ENCODE data around the gene RNF149. TPM values are rescaled to one million over a fixed set of nuclear protein-coding genes. Genes with fewer than 3 reads are reported as not detected.
"Not testable (repeated sequence)": the region's sequence is repeated elsewhere in the genome, so short reads cannot be mapped to it uniquely, and the experiment has no call there.

Gene RNF149
- total RNA-seq, 1 donor from 2014 or later: 89.4 TPM

DNA sequence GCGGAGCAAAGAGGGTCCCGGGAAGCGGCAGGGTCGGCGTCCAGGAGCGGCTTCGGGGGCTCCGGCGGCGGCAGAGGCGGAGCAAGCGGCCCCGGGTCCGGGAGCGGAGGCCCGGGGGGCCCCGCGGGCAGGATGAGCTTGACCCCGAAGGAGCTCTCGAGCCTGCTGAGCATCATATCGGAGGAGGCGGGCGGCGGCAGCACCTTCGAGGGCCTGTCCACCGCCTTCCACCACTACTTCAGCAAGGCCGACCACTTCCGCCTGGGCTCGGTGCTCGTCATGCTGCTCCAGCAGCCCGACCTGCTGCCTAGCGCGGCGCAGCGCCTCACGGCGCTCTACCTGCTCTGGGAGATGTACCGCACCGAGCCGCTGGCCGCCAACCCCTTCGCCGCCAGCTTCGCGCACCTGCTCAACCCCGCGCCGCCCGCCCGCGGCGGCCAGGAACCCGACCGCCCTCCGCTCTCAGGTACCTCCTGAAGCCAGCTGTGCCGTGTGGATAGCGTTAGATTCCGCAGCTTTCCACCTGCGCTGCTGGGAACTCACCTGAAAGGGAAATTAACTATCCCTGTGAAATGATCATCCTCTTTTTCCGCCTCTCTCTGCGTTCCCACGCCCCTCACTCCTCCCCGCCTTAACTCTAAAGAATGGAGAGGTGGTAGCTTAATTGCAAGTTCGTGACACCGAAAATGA lies 55.3 kb downstream of the RNF149 start:
- peaks cover 30% of the 10 kb centered on the region for H3K4me1 ChIP-seq
- DNase-seq (ENCODE audit: extremely low spot score in 2 of 2): peak; percentile 88 to 89
- H3K27me3 ChIP-seq: no peaks in the 10 kb centered on the region
- H3K27ac ChIP-seq: peak overlapping the region; percentile 89
- intact Hi-C loops (cut with DNase I): loop anchor here (10.0 kb wide), 1 partner anchor 52 kb away; the partner anchor contains the start of gene RNF149
- H3K36me3 ChIP-seq: no peaks in the 10 kb centered on the region
- peak overlapping the region; percentile 76 to 87 for H3K4me3 ChIP-seq
- H3K9me3 ChIP-seq: no peaks in the 10 kb centered on the region
- TF ChIP-seq POLR2AphosphoS5 (IDR thresholded peaks at IDR 0.05; ENCODE audit: insufficient read depth in 1 of 2, low read depth in 1 of 2) (no peak), POLR2A (IDR thresholded peaks at IDR 0.05) (no peak)
- TF ChIP-seq, protein P1, sequence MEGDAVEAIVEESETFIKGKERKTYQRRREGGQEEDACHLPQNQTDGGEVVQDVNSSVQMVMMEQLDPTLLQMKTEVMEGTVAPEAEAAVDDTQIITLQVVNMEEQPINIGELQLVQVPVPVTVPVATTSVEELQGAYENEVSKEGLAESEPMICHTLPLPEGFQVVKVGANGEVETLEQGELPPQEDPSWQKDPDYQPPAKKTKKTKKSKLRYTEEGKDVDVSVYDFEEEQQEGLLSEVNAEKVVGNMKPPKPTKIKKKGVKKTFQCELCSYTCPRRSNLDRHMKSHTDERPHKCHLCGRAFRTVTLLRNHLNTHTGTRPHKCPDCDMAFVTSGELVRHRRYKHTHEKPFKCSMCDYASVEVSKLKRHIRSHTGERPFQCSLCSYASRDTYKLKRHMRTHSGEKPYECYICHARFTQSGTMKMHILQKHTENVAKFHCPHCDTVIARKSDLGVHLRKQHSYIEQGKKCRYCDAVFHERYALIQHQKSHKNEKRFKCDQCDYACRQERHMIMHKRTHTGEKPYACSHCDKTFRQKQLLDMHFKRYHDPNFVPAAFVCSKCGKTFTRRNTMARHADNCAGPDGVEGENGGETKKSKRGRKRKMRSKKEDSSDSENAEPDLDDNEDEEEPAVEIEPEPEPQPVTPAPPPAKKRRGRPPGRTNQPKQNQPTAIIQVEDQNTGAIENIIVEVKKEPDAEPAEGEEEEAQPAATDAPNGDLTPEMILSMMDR (IDR thresholded peaks at IDR 0.05): no peak

DNA sequence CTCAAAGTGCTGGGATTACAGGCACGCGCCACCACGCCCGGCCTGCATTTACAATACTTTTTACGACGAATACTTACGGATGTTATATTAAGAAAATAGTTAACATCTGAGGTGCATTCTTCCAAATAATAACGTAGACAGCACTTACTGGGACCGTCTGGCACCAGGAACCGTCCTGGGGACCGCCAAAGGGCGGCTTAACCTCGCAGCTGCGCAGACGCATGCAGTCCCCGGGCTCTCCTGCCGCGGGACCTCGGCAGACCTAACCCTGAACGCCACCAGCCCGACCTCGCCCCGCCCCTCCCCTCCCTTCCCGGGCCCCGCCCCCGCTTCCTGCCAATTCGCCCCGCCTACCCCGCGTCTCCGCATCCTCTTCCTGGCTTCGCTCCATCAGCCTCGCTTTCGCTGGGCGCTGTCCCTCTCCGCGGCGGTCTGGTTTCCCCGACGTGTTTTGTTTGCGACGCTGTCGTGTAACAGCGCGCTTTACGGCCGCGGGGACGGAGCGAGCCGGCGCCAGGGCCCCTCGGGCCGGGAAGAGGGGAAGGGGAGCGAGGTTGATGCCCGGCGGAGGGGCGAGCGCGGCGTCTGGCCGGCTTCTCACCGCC lies 56.0 kb downstream of the RNF149 start, which contains the start of gene CNOT11:
Gene CNOT11, plus strand, starts transcription at position 479 of the 605 bp plus-strand sequence. Its CDS starts 79 bp downstream, at position 558.
- Histone ChIP-seq H3K9me3 (no peaks in the 10 kb centered on the region), H3K27me3 (no peaks in the 10 kb centered on the region), H3K27ac (peak within 1 kb of the TSS; percentile 89), H3K4me3 (peak within 1 kb of the TSS; percentile 76 to 87), H3K36me3 (no peaks in the 10 kb centered on the region), H3K4me1 (peaks cover 30% of the 10 kb centered on the region)
- TF ChIP-seq POLR2A (IDR thresholded peaks at IDR 0.05) (peak in 1 of 2 donors; percentile 48), POLR2AphosphoS5 (IDR thresholded peaks at IDR 0.05; ENCODE audit: insufficient read depth in 1 of 2, low read depth in 1 of 2) (peak; percentile 84 to 90)
- TF ChIP-seq, protein P1 (IDR thresholded peaks at IDR 0.05): no peak
- intact Hi-C loops (cut with DNase I): loop anchor here (10.0 kb wide), 1 partner anchor 52 kb away; the partner anchor contains the start of gene RNF149
- peak; percentile 96 to 97 for DNase-seq (ENCODE audit: extremely low spot score in 2 of 2)

DNA sequence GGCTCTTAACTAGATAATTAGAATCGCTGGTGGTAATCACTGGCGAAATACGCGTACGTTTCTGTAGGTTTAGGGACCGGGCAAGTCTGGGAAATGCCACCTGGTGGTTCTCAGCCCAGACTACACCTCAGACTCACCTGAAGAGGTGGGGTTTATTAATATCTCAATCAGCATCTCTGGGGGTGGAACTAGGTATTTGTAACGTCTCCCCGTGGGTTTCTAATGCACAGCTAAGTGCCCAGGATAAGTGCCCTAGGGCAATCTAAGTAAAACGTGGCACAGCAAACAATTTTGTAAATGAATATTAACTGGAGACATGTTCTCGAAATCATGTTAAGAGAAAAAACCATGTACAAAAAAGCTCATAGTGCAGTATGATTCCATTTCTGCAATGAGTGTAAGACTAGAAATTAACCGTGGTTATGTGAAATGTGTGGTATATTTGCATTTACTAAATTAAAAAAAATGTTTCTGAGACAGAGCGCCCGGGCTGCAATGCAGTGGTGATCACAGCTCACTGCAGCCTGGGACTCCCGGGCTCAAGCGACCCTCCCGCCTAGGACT lies 56.6 kb downstream of the RNF149 start:
- Histone ChIP-seq H3K36me3 (no peaks in the 10 kb centered on the region), H3K9me3 (no peaks in the 10 kb centered on the region), H3K27me3 (no peaks in the 10 kb centered on the region), H3K27ac (peak overlapping the region; percentile 89), H3K4me3 (peak overlapping the region; percentile 76 to 87), H3K4me1 (peaks cover 30% of the 10 kb centered on the region)
- intact Hi-C loops (cut with DNase I): loop anchor here (10.0 kb wide), 1 partner anchor 53 kb away; the partner anchor contains the start of gene RNF149
- DNase-seq (ENCODE audit: extremely low spot score in 2 of 2): peak in 1 of 2 donors; percentile 31
- TF ChIP-seq POLR2A (IDR thresholded peaks at IDR 0.05): no peak
- no peak for TF ChIP-seq POLR2AphosphoS5 (IDR thresholded peaks at IDR 0.05; ENCODE audit: insufficient read depth in 1 of 2, low read depth in 1 of 2)
- TF ChIP-seq, protein P1 (IDR thresholded peaks at IDR 0.05): peak in 1 of 3 experiments; percentile 12

DNA sequence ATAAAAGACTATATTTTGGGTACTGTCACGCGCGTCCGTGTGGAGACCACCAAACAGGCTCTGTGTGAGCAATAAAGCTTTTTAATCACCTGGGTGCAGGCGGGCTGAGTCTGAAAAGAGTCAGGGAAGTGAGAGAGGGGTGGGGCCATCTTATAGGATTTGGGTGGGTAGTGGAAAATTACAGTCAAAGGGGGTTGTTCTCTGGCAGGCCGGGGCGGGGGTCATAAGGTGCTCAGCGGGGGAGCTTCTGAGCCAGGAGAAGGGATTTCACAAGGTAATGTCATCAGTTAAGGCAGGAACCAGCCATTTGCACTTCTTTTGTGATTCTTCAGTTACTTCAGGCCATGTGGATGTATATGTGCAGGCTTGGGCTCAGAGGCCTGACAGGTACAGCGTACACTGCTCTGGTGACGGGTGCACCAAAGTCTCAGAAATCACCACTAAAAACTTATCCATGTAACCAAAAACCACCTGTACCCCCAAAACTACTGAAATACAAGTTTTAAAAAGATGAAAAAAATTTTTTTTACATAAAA lies 57.2 kb downstream of the RNF149 start:
- peak overlapping the region; percentile 89 for H3K27ac ChIP-seq
- intact Hi-C loops (cut with DNase I): loop anchor here (10.0 kb wide), 1 partner anchor 53 kb away; the partner anchor contains the start of gene RNF149
- H3K4me3 ChIP-seq: peak overlapping the region in 1 of 2 donors; percentile 76

DNA sequence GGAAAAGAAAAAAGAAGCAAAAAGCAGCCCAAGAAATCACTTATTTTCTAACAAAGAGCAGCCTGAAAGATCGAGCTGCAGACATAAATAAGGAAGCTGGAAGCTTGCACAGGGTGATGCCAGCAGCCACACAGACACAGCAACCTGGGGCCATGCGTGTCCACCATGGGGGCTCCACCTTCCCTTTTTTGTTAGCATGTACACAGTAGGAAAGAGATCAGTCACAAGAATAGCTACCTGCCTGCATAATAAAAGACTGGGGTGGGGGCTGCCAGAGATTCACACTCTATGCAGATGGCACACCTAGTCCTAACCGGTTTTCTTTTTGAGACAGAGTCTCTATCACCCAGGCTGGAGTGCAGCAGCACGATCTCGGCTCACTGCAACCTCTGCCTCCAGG lies 58.7 kb downstream of the RNF149 start:
- Histone ChIP-seq H3K9me3 (no peaks in the 10 kb centered on the region), H3K36me3 (no peaks in the 10 kb centered on the region), H3K4me1 (peaks cover 16% of the 10 kb centered on the region), H3K27me3 (no peaks in the 10 kb centered on the region), H3K4me3 (no peak overlapping the region), H3K27ac (no peak overlapping the region)
- TF ChIP-seq POLR2A (IDR thresholded peaks at IDR 0.05): no peak
- TF ChIP-seq, protein P1 (IDR thresholded peaks at IDR 0.05): no peak
- no peak for TF ChIP-seq POLR2AphosphoS5 (IDR thresholded peaks at IDR 0.05; ENCODE audit: insufficient read depth in 1 of 2, low read depth in 1 of 2)
- intact Hi-C loops (cut with DNase I): loop anchor here (10.0 kb wide), 1 partner anchor 55 kb away; the partner anchor contains the start of gene RNF149
- DNase-seq (ENCODE audit: extremely low spot score in 2 of 2): no peak

More for the DNA sequence above, 57.2 kb downstream of the RNF149 start:
- H3K9me3 ChIP-seq; H3K36me3 ChIP-seq; DNase-seq (ENCODE audit: extremely low spot score in 2 of 2); H3K27me3 ChIP-seq: not testable (repeated sequence)
- peaks cover 26% of the 10 kb centered on the region for H3K4me1 ChIP-seq

DNA sequence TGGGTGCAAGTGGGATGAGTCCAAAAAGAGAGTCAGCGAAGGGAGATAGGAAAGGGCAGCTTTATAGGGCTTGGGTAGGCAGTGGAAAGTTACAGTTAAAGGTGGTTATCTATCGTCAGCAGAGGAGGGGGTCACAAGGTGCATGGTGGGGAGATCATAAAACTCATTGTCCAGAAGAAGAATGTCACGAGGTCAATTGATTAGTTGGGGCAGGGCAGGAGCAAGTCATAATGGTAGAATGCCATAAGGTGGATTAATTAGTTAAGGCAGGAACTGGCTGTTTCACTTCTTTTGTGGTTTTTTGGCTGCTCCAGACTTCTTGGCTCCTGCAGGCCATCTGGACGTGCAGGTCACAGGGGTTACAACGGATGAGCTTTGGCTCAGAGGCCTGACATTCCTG lies 59.7 kb downstream of the RNF149 start:
- H3K4me1 ChIP-seq; H3K9me3 ChIP-seq; H3K27me3 ChIP-seq; H3K36me3 ChIP-seq; H3K27ac ChIP-seq; DNase-seq (ENCODE audit: extremely low spot score in 2 of 2); intact Hi-C loops (cut with DNase I); H3K4me3 ChIP-seq: not testable (repeated sequence)

DNA sequence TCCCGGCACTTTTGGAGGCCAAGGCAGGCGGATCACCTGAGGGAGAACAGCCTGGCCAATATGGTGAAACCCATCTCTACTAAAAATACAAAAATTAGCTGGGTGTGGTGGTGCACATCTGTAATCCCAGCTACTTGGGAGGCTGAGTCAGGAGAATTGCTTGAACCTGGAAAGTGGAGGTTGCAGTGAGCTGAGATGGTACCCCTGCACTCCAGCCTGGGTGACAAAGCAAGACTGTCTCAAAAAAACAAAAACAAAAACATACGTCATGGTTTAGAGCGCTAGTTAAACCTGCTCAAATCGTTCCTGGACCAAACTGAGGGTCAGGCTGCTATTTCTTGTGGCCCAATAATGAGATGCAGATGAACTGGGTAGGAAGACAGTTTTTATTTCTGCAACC lies 63.0 kb downstream of the RNF149 start:
- intact Hi-C loops (cut with DNase I); H3K36me3 ChIP-seq; H3K27ac ChIP-seq; H3K9me3 ChIP-seq; DNase-seq (ENCODE audit: extremely low spot score in 2 of 2); H3K4me1 ChIP-seq; H3K4me3 ChIP-seq; H3K27me3 ChIP-seq: not testable (repeated sequence)

DNA sequence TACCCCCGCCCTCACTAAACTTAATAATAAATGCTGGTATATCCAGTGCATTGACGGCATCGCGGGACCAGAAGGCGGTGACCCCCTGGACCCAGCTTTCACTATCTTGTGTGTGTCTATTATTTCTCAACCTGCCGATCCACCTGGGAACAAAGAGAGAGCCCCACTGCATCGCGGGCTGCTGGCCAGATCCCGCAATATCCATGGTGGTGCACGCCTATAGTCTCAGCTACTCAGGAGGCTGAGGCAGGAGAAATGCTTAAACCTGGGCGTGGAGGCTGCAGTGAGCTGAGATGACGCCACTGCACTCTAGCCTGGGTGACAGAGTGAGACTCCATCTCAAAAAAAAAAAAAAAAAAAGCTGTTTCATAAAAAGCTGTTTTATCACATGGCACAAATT lies 63.6 kb downstream of the RNF149 start:
- not testable (repeated sequence) for DNase-seq (ENCODE audit: extremely low spot score in 2 of 2)

More for the DNA sequence above, 63.6 kb downstream of the RNF149 start:
- H3K9me3 ChIP-seq; H3K4me1 ChIP-seq; H3K27ac ChIP-seq; intact Hi-C loops (cut with DNase I); H3K4me3 ChIP-seq; H3K27me3 ChIP-seq; H3K36me3 ChIP-seq: not testable (repeated sequence)

All from vagina (tissue), 2 donors.